ENCODE results near the gene KDM4B.
"Not testable (repeated sequence)": the region's sequence is repeated elsewhere in the genome, so short reads cannot be mapped to it uniquely, and the experiment has no call there.

Gene KDM4B

DNA sequence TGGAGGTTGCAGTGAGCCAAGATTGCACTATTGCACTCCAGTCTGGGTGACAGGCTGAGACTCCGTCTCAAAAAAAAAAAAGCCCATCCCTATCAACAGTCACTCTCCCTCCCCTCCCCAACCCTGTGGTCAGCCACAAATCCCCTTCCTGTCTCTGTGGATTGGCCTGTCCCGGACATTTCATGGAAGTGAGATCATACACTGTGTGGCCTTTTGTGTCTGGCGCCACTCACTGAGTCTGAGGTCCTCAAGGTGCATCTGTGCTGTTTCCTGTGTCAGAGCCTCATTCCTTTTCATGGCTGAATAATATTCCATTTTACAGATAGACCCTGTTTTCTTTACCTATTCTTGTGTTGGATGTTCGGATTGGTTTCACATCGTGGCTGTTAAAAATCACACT is 222.2 kb downstream of the KDM4B start:
- TF ChIP-seq EZH2phosphoT487 (IDR thresholded peaks at IDR 0.05; ENCODE audit: borderline replicate concordance, low read length) (no peak), CTCF (IDR thresholded peaks at IDR 0.05; ENCODE audit: low read depth, low read length, poor library complexity, severe bottlenecking) (no peak)

GRCh38 chr19:5192568-5192967 is 223.7 kb downstream of the KDM4B start:
- Histone ChIP-seq H3K4me3 (ENCODE audit: low read length) (no peak overlapping the region), H3K79me2 (ENCODE audit: control insufficient read depth, low read length) (no peaks in the 10 kb centered on the region), H3K9me3 (ENCODE audit: control insufficient read depth, insufficient read depth, low read length) (no peaks in the 10 kb centered on the region), H3K36me3 (ENCODE audit: control insufficient read depth, low read length) (no peaks in the 10 kb centered on the region), H4K20me1 (ENCODE audit: control insufficient read depth, insufficient read depth, low read depth, low read length) (no peaks in the 10 kb centered on the region), H3K27ac (ENCODE audit: low read depth, low read length) (no peak overlapping the region), H3K4me1 (ENCODE audit: control insufficient read depth, low read length) (no peaks in the 10 kb centered on the region), H3K4me2 (ENCODE audit: low read length) (no peak overlapping the region), H3F3A (ENCODE audit: control insufficient read depth, insufficient read depth) (no peaks in the 10 kb centered on the region), H3K27me3 (ENCODE audit: control insufficient read depth, low read length) (no peaks in the 10 kb centered on the region), H3K9me2 (replicated peaks; ENCODE audit: control insufficient read depth, low read length) (no peaks in the 10 kb centered on the region)
- no peak for TF ChIP-seq EZH2phosphoT487 (IDR thresholded peaks at IDR 0.05; ENCODE audit: borderline replicate concordance, low read length)
- TF ChIP-seq CTCF (IDR thresholded peaks at IDR 0.05; ENCODE audit: low read depth, low read length, poor library complexity, severe bottlenecking) = no peak

More for the DNA sequence above, 222.2 kb downstream of the KDM4B start:
- H3K4me3 ChIP-seq (ENCODE audit: low read length) = no peak overlapping the region
- H3K36me3 ChIP-seq (ENCODE audit: control insufficient read depth, low read length) = no peaks in the 10 kb centered on the region
- no peaks in the 10 kb centered on the region for H3F3A ChIP-seq (ENCODE audit: control insufficient read depth, insufficient read depth)
- no peaks in the 10 kb centered on the region for H4K20me1 ChIP-seq (ENCODE audit: control insufficient read depth, insufficient read depth, low read depth, low read length)
- H3K27ac ChIP-seq (ENCODE audit: low read depth, low read length) = no peak overlapping the region
- no peak overlapping the region for H3K4me2 ChIP-seq (ENCODE audit: low read length)
- no peaks in the 10 kb centered on the region for H3K9me3 ChIP-seq (ENCODE audit: control insufficient read depth, insufficient read depth, low read length)
- H3K4me1 ChIP-seq (ENCODE audit: control insufficient read depth, low read length) = no peaks in the 10 kb centered on the region
- no peaks in the 10 kb centered on the region for H3K27me3 ChIP-seq (ENCODE audit: control insufficient read depth, low read length)
- no peaks in the 10 kb centered on the region for H3K79me2 ChIP-seq (ENCODE audit: control insufficient read depth, low read length)
- H3K9me2 ChIP-seq (replicated peaks; ENCODE audit: control insufficient read depth, low read length) = no peaks in the 10 kb centered on the region

GRCh38 chr19:5193192-5193591 is 224.3 kb downstream of the KDM4B start:
- Histone ChIP-seq H3K9me3 (ENCODE audit: control insufficient read depth, insufficient read depth, low read length) (no peaks in the 10 kb centered on the region), H3K36me3 (ENCODE audit: control insufficient read depth, low read length) (no peaks in the 10 kb centered on the region), H3K79me2 (ENCODE audit: control insufficient read depth, low read length) (no peaks in the 10 kb centered on the region), H3F3A (ENCODE audit: control insufficient read depth, insufficient read depth) (no peaks in the 10 kb centered on the region), H3K27ac (ENCODE audit: low read depth, low read length) (no peak overlapping the region), H3K9me2 (replicated peaks; ENCODE audit: control insufficient read depth, low read length) (no peaks in the 10 kb centered on the region), H3K4me3 (ENCODE audit: low read length) (no peak overlapping the region), H4K20me1 (ENCODE audit: control insufficient read depth, insufficient read depth, low read depth, low read length) (no peaks in the 10 kb centered on the region), H3K4me2 (ENCODE audit: low read length) (no peak overlapping the region), H3K4me1 (ENCODE audit: control insufficient read depth, low read length) (no peaks in the 10 kb centered on the region), H3K27me3 (ENCODE audit: control insufficient read depth, low read length) (no peaks in the 10 kb centered on the region)
- TF ChIP-seq EZH2phosphoT487 (IDR thresholded peaks at IDR 0.05; ENCODE audit: borderline replicate concordance, low read length) = no peak
- no peak for TF ChIP-seq CTCF (IDR thresholded peaks at IDR 0.05; ENCODE audit: low read depth, low read length, poor library complexity, severe bottlenecking)

- no peaks in the 10 kb centered on the region for H3K9me2 ChIP-seq (replicated peaks; ENCODE audit: control insufficient read depth, low read length)
- no peaks in the 10 kb centered on the region for H4K20me1 ChIP-seq (ENCODE audit: control insufficient read depth, insufficient read depth, low read depth, low read length)
- no peaks in the 10 kb centered on the region for H3F3A ChIP-seq (ENCODE audit: control insufficient read depth, insufficient read depth)
- no peaks in the 10 kb centered on the region for H3K36me3 ChIP-seq (ENCODE audit: control insufficient read depth, low read length)
- no peaks in the 10 kb centered on the region for H3K9me3 ChIP-seq (ENCODE audit: control insufficient read depth, insufficient read depth, low read length)
- no peak overlapping the region for H3K4me2 ChIP-seq (ENCODE audit: low read length)
- no peak overlapping the region for H3K27ac ChIP-seq (ENCODE audit: low read depth, low read length)
- no peaks in the 10 kb centered on the region for H3K79me2 ChIP-seq (ENCODE audit: control insufficient read depth, low read length)
- H3K4me1 ChIP-seq (ENCODE audit: control insufficient read depth, low read length) = no peaks in the 10 kb centered on the region
- no peaks in the 10 kb centered on the region for H3K27me3 ChIP-seq (ENCODE audit: control insufficient read depth, low read length)
- H3K4me3 ChIP-seq (ENCODE audit: low read length) = no peak overlapping the region
- TF ChIP-seq EZH2phosphoT487 (IDR thresholded peaks at IDR 0.05; ENCODE audit: borderline replicate concordance, low read length) = no peak
- TF ChIP-seq CTCF (IDR thresholded peaks at IDR 0.05; ENCODE audit: low read depth, low read length, poor library complexity, severe bottlenecking) = no peak
These were observed 225.7 kb downstream of the KDM4B start for GRCh38 chr19:5194641-5195040.

DNA sequence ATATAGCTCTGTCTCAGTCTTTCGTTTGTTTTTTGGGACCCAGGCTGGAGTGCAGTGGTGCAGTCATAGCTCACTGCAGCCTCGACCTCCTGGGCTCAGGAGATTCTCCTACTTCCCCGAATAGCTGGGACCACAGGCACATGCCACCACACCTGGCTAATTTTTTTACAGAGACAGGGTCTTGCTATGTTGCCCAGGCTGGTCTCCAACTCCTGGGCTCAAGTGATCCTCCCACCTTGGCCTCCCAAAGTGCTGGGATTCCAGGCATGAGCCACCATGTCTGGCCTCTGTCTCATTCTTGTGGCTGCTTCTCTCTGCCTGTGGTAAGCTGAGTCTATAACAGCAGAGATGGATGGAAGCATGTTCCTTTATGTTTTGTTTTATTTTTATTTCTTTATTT is 226.7 kb downstream of the KDM4B start:
- H3K4me1 ChIP-seq (ENCODE audit: control insufficient read depth, low read length); H3K27ac ChIP-seq (ENCODE audit: low read depth, low read length); H3K36me3 ChIP-seq (ENCODE audit: control insufficient read depth, low read length); H4K20me1 ChIP-seq (ENCODE audit: control insufficient read depth, insufficient read depth, low read depth, low read length); H3K9me3 ChIP-seq (ENCODE audit: control insufficient read depth, insufficient read depth, low read length); H3F3A ChIP-seq (ENCODE audit: control insufficient read depth, insufficient read depth); H3K4me2 ChIP-seq (ENCODE audit: low read length); H3K4me3 ChIP-seq (ENCODE audit: low read length); H3K79me2 ChIP-seq (ENCODE audit: control insufficient read depth, low read length); H3K9me2 ChIP-seq (replicated peaks; ENCODE audit: control insufficient read depth, low read length); H3K27me3 ChIP-seq (ENCODE audit: control insufficient read depth, low read length): not testable (repeated sequence)
